GM12864 (cell line): ENCODE measurements around the gene TMEM184B.

Experiments
- DNase-seq: peaks from one replicate; pipeline ENCODE4 v3.0.0-alpha.2; 2011; ENCODE audit warnings: low read depth
- H3K4me3 ChIP-seq: 2 replicates; pipeline ENCODE4 v1.5.1; 2011; ENCODE audit warnings: mild to moderate bottlenecking, low read depth, low read length, control low read depth
- CTCF ChIP-seq: IDR thresholded peaks from 2 replicates; pipeline ENCODE4 v1.5.1; 2011; ENCODE audit warnings: low read depth, mild to moderate bottlenecking, moderate library complexity, low read length, control low read depth, inconsistent platforms; ENCODE audit errors: missing control alignments

TMEM184B gene

GRCh38 chr22:38172832-38173640 is 99.8 kb downstream of the TMEM184B start:
- TF ChIP-seq CTCF: no peak
- DNase-seq: no peak
- no peak overlapping the region for H3K4me3 ChIP-seq

DNA sequence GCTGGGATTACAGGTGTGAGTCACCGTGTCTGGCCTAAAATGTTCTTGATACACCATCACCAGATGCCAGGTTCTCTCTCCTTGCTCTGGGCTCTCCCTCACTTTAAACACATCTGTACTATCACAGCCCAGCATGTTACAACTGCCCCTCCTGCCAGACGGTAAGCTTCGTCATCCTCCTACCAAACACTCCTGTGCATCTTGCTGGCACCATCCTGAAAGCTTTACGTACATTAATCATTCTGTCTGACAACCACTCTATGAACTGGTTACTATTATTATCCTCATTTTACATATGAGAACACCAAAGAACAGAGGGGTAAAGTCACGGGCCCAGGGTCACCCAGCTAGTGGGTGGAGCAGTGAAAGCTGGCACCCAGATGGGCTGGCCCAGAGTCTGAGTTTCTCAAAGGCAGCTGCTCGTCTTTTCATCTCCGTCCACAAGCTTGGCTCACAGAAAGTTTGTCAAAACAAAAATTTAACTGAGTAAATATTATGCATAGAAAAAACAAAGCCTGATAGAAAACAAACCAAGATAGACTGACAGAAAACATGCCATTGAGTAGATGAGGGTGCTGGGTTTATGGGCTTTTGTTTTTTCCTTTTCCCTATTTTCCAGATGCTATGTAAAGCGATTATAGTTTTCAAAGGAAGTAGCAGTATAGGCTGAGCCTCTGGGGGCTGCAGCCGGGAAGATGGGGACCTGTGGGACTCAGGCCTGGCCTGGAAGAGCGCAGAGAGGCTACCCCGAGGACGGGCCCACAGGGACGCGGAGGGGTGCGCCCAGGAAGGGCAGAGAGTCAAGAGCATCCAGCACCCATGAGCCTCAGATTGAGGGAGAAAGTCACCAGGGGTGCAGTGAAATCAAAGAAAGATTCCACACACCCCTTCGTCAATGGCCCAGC is 100.6 kb downstream of the TMEM184B start:
- TF ChIP-seq CTCF: no peak
- DNase-seq: no peak
- no peak overlapping the region for H3K4me3 ChIP-seq

DNA sequence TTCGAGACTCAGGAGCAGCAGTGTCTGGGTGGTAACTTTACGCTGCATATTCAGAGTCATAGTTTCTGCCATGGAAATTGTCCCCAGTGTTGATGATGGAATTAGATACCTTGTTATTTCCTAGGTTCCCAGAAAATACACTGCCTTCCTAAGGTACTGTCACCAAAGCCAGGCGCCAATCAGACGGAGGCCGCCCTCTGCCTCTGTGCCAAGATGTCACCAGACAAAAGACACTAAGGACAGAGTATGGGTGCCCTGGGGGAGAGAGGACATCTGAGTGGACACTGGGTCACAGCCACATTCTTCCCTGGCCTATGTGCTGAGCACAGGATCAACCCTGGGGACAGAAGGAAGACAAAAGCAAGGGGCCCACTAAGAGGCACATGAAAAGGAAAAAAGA is 102.3 kb downstream of the TMEM184B start:
- no peak overlapping the region for H3K4me3 ChIP-seq
- TF ChIP-seq CTCF: no peak
- DNase-seq: no peak
